GM23338 (cell line): ENCODE data around the gene MARK3. TPM values are rescaled to one million over a fixed set of nuclear protein-coding genes. Genes with fewer than 3 reads are reported as not detected.

Source experiments
- ATAC-seq: fragments of 200-7000 bp; cut with Tn5 transposase; 3 replicates; pipeline ENCODE4 v1.9.1; 2020
- DNase-seq: peaks from one replicate; pipeline ENCODE4 v3.0.0-alpha.2; 2015; ENCODE audit warnings: low spot score
- H2AFZ ChIP-seq: fragments of 200-600 bp; sonication (generic); 2 replicates; pipeline ENCODE4 v1.8.0; 2016; ENCODE audit warnings: antibody characterized with exemption, mild to moderate bottlenecking, moderate library complexity
- H3F3A ChIP-seq: fragments of 200-600 bp; sonication (generic); replicated peaks from 2 replicates; pipeline ENCODE4 v1.8.0; 2017; ENCODE audit warnings: antibody characterized with exemption, mixed run types, low read depth
- H3K27ac ChIP-seq: fragments of 200-600 bp; sonication (generic); 2 replicates; pipeline ENCODE4 v1.6.1; 2016; ENCODE audit warnings: low read depth
- H3K27me3 ChIP-seq: fragments of 200-600 bp; sonication (generic); 2 replicates; pipeline ENCODE4 v1.8.0; 2016; ENCODE audit warnings: mild to moderate bottlenecking, mixed run types, moderate library complexity; ENCODE audit not compliant: insufficient read depth
- H3K36me3 ChIP-seq: fragments of 200-600 bp; sonication (generic); 2 replicates; pipeline ENCODE4 v1.8.0; 2016; ENCODE audit warnings: mild to moderate bottlenecking; ENCODE audit not compliant: insufficient read depth
- H3K4me1 ChIP-seq: fragments of 200-600 bp; sonication (generic); 2 replicates; pipeline ENCODE4 v1.8.0; 2016; ENCODE audit warnings: mild to moderate bottlenecking, moderate library complexity; ENCODE audit not compliant: insufficient read depth
- H3K4me2 ChIP-seq: fragments of 200-600 bp; sonication (generic); 2 replicates; pipeline ENCODE4 v1.7.1; 2017; ENCODE audit warnings: mixed run types
- H3K4me3 ChIP-seq: fragments of 200-600 bp; sonication (generic); 2 replicates; pipeline ENCODE4 v1.6.1; 2016; ENCODE audit warnings: mixed run types
- H3K79me2 ChIP-seq: fragments of 200-600 bp; sonication (generic); replicated peaks from 2 replicates; pipeline ENCODE4 v1.8.0; 2017; ENCODE audit warnings: mild to moderate bottlenecking; ENCODE audit not compliant: insufficient read depth
- H3K9me2 ChIP-seq: fragments of 200-600 bp; sonication (generic); 2 replicates; pipeline ENCODE4 v1.8.0; 2017; ENCODE audit not compliant: insufficient read depth
- H4K20me1 ChIP-seq: fragments of 200-600 bp; sonication (generic); replicated peaks from 2 replicates; pipeline ENCODE4 v1.8.0; 2017; ENCODE audit warnings: mild to moderate bottlenecking; ENCODE audit not compliant: insufficient read depth
- H3K27ac Mint-ChIP-seq: 2 replicates; pipeline ENCODE4 v1.8.0; 2020; ENCODE audit warnings: inconsistent platforms, mild to moderate bottlenecking, moderate library complexity, mixed read lengths
- H3K27me3 Mint-ChIP-seq: 3 replicates; pipeline ENCODE4 v1.8.0; 2022; ENCODE audit warnings: low read depth, mild to moderate bottlenecking, moderate library complexity, mixed read lengths, inconsistent platforms; ENCODE audit not compliant: insufficient read depth, poor library complexity
- H3K36me3 Mint-ChIP-seq: 3 replicates; pipeline ENCODE4 v1.8.0; 2021; ENCODE audit warnings: low read depth, mild to moderate bottlenecking, inconsistent platforms, moderate library complexity, mixed read lengths
- H3K4me1 Mint-ChIP-seq: 3 replicates; pipeline ENCODE4 v1.8.0; 2020; ENCODE audit warnings: mild to moderate bottlenecking, inconsistent platforms, mixed read lengths
- H3K4me3 Mint-ChIP-seq: 3 replicates; pipeline ENCODE4 v1.8.0; 2021; ENCODE audit warnings: moderate library complexity, mild to moderate bottlenecking, inconsistent platforms, mixed read lengths
- H3K9me3 Mint-ChIP-seq: 3 replicates; pipeline ENCODE4 v1.8.0; 2020; ENCODE audit warnings: moderate library complexity, mild to moderate bottlenecking, inconsistent platforms, mixed read lengths
- EZH2 ChIP-seq: fragments of 200-600 bp; sonication (generic); IDR thresholded peaks from one replicate; pipeline ENCODE4 v1.8.0; 2017; ENCODE audit warnings: antibody characterized with exemption, mild to moderate bottlenecking, low read depth; ENCODE audit not compliant: unreplicated experiment
- JUNB ChIP-seq: IDR thresholded peaks from one replicate; pipeline ENCODE4 v1.6.1; 2016; ENCODE audit warnings: antibody characterized with exemption; ENCODE audit not compliant: unreplicated experiment
- NANOG ChIP-seq: IDR thresholded peaks from 2 replicates; pipeline ENCODE4 v1.6.1; 2016; ENCODE audit warnings: antibody characterized with exemption, borderline replicate concordance
- POLR2AphosphoS5 ChIP-seq: IDR thresholded peaks from 2 replicates; pipeline ENCODE4 v1.6.1; 2016; ENCODE audit warnings: antibody characterized with exemption, low read depth
- REST ChIP-seq: IDR thresholded peaks from one replicate; pipeline ENCODE4 v1.6.1; 2018; ENCODE audit warnings: antibody characterized with exemption; ENCODE audit not compliant: unreplicated experiment
- STAT1 ChIP-seq: IDR thresholded peaks from one replicate; pipeline ENCODE4 v1.6.1; 2016; ENCODE audit warnings: antibody characterized with exemption; ENCODE audit not compliant: unreplicated experiment
- ZNF331 ChIP-seq: fragments of 250-450 bp; sonication (Bioruptor Pico); IDR thresholded peaks from 2 replicates; pipeline ENCODE4 v1.5.0; 2020; ENCODE audit warnings: low read depth, mild to moderate bottlenecking, moderate library complexity
- ZNF462 ChIP-seq: fragments of 250-450 bp; sonication (Bioruptor Pico); IDR thresholded peaks from 2 replicates; pipeline ENCODE4 v1.5.0; 2020; ENCODE audit warnings: mild to moderate bottlenecking, moderate library complexity
- polyA plus RNA-seq: library from polyadenylated mRNA; unstranded; fragments of >200 nt; fragmentation: Nextera tagmentation; extraction: Ambion mirVana; gene quantifications from 2 replicates; pipeline ENCODE4 v1.2.1, GENCODE V29; 2016
- total RNA-seq: library from RNA; depleted of rRNA; stranded (reverse); fragments of >200 nt; shearing (Covaris generic); gene quantifications from 2 replicates; pipeline ENCODE4 v1.2.3, GENCODE V29; 2014

MARK3 gene
- total and polyA plus RNA-seq, 2 experiments from 2014 or later = 45.9 to 69.7 TPM

- 0 out of 2 replicates have a peak, but pooled peaks cover 6% of the 10 kb centered on the region for H3F3A ChIP-seq
- H3K4me3 Mint-ChIP-seq = peak overlapping the region; percentile 96
- peaks cover 4% of the 10 kb centered on the region; the same call in 1 of the 2 replicates for H3K4me1 ChIP-seq
- 0 out of 2 replicates have a peak overlapping the region, but pooled peaks have one; percentile 59 for H2AFZ ChIP-seq
- peaks cover 19% of the 10 kb centered on the region for H3K4me1 Mint-ChIP-seq
- TF ChIP-seq JUNB (no peak), ZNF331 (CRISPR knock-in tag) (no peak), NANOG (no peak), ZNF462 (no peak), STAT1 (no peak), EZH2 (no peak), POLR2AphosphoS5 (0 out of 2 replicates have a peak, but pooled peaks have one; percentile 3), REST (no peak)
- DNase-seq (no peak), ATAC-seq (no peak)
- H3K27me3 Mint-ChIP-seq = peaks cover 22% of the 10 kb centered on the region
- H3K36me3 Mint-ChIP-seq = peaks cover 4% of the 10 kb centered on the region; the same call in 1 of the 3 replicates
- H3K9me3 Mint-ChIP-seq = no peaks in the 10 kb centered on the region; the same call in 2 of the 3 replicates
- peak overlapping the region; percentile 94 for H3K27ac Mint-ChIP-seq
- H3K36me3 ChIP-seq = no peaks in the 10 kb centered on the region
- peaks cover 10% of the 10 kb centered on the region for H4K20me1 ChIP-seq
- peaks cover 7% of the 10 kb centered on the region for H3K27me3 ChIP-seq
- no peak overlapping the region for H3K27ac ChIP-seq
- H3K4me2 ChIP-seq = peak overlapping the region; percentile 97
- H3K79me2 ChIP-seq = peaks cover 22% of the 10 kb centered on the region
- H3K4me3 ChIP-seq = peak overlapping the region; percentile 97
- H3K9me2 ChIP-seq = no peaks in the 10 kb centered on the region
Observed at GRCh38 chr14:103529383-103530365, 144.5 kb downstream of the MARK3 start.
